HG02678 (cell line): ENCODE results near the gene DISP2.

Experiments used
- ATAC-seq: cut with Tn5 transposase; IDR thresholded peaks from one replicate; pipeline ENCODE4 v1.9.1; 2021; ENCODE audit warnings: mild to moderate bottlenecking, moderate library complexity; ENCODE audit not compliant: unreplicated experiment

DISP2 gene

GRCh38 chr15:40421246-40422157 is 63.5 kb downstream of the DISP2 start:
- peak; percentile 62 for ATAC-seq

- no peak for ATAC-seq
These were observed 66.6 kb downstream of the DISP2 start for GRCh38 chr15:40424483-40425115.

- no peak for ATAC-seq
These were observed 67.7 kb downstream of the DISP2 start for GRCh38 chr15:40425681-40426080.

- no peak for ATAC-seq
These were observed 69.2 kb downstream of the DISP2 start for GRCh38 chr15:40427188-40427587.

- ATAC-seq, result no peak
These were observed 70.2 kb downstream of the DISP2 start for GRCh38 chr15:40428185-40428584.
